A549 (cell line): Measurements from ENCODE around the gene ICOS. TPM values are rescaled to one million over a fixed set of nuclear protein-coding genes. Genes with fewer than 3 reads are reported as not detected.

Experiments used
- ATAC-seq, 2 experiments: fragments of 200-7000 bp in 1 of 2; fragments of >200 bp in 1 of 2; cut with Nextera tagmentation in 1 of 2; cut with Tn5 transposase in 1 of 2; 3 replicates each; pipeline versions ENCODE4 v1.8.0 to v1.9.1; 2018 to 2020; ENCODE audit warnings: mild to moderate bottlenecking in 1 of 2, moderate library complexity in 1 of 2
- CTCF ChIA-PET: fragments of 300-600 bp; sonication (Branson Sonifier 250); formaldehyde crosslinking; extraction: SDS; loops from one replicate; lab custom pipeline; 2021; ENCODE audit warnings: antibody characterized with exemption, inconsistent platforms; lab: Yijun Ruan, JAX
- POLR2A ChIA-PET: fragments of 350-600 bp; formaldehyde crosslinking; extraction: SDS; loops from one replicate; lab custom pipeline; 2021; ENCODE audit warnings: antibody characterized with exemption, inconsistent platforms; lab: Yijun Ruan, JAX
- DNase-seq, 2 experiments: peaks; one replicate each; pipeline versions ENCODE4 v3.0.0 to v3.0.0-alpha.2; 2011 to 2016; ENCODE audit warnings: low read depth in 1 of 2, low spot score in 1 of 2
- FAIRE-seq: peaks from 2 replicates; lab custom pipeline; 2011; peaks lifted over from hg19 to GRCh38; lab: Jason Lieb, UNC
- H3K27ac ChIP-seq, 2 experiments: fragments of >200 bp; sonication (Bioruptor Twin); formaldehyde crosslinking; 3 replicates each; pipeline ENCODE4 v1.5.1; 2016 to 2017
- H3K4me1 ChIP-seq: fragments of >200 bp; sonication (Bioruptor Twin); formaldehyde crosslinking; 3 replicates; pipeline ENCODE4 v1.6.1; 2016
- H3K4me2 ChIP-seq: fragments of >200 bp; sonication (Bioruptor Twin); formaldehyde crosslinking; 3 replicates; pipeline ENCODE4 v1.6.1; 2016
- H3K4me3 ChIP-seq: fragments of >200 bp; sonication (Bioruptor Twin); formaldehyde crosslinking; 3 replicates; pipeline ENCODE4 v1.5.1; 2016
- H3K9me3 ChIP-seq: fragments of >200 bp; sonication (Bioruptor Twin); formaldehyde crosslinking; 3 replicates; pipeline ENCODE4 v1.6.1; 2016
- CBX8 ChIP-seq: fragments of 200-600 bp; sonication (generic); IDR thresholded peaks from 2 replicates; pipeline ENCODE4 v1.6.1; 2016
- CEBPB ChIP-seq, 2 experiments: fragments of >200 bp in 1 of 2; sonication (Bioruptor Twin) in 1 of 2; formaldehyde crosslinking in 1 of 2; IDR thresholded peaks; 2 replicates each; pipeline ENCODE4 v1.6.1; 2012 to 2016
- CHD4 ChIP-seq: fragments of 200-600 bp; sonication (generic); IDR thresholded peaks from 2 replicates; pipeline ENCODE4 v1.6.1; 2016; ENCODE audit warnings: antibody characterized with exemption, mild to moderate bottlenecking, borderline replicate concordance
- CTCF ChIP-seq: fragments of >200 bp; sonication (Bioruptor Twin); formaldehyde crosslinking; IDR thresholded peaks from 3 replicates; pipeline ENCODE4 v1.5.1; 2016
- E2F6 ChIP-seq: IDR thresholded peaks from 2 replicates; pipeline ENCODE4 v1.6.1; 2012; ENCODE audit warnings: low read depth, borderline replicate concordance
- ESRRA ChIP-seq: fragments of 150-350 bp; IDR thresholded peaks from 2 replicates; pipeline ENCODE4 v1.6.1; 2014; ENCODE audit warnings: mild to moderate bottlenecking, low read length, borderline replicate concordance
- HOXA7 ChIP-seq: fragments of 250-450 bp; sonication (Bioruptor Pico); IDR thresholded peaks from 2 replicates; pipeline ENCODE4 v1.5.0; 2020; ENCODE audit warnings: mild to moderate bottlenecking, moderate library complexity
- JUN ChIP-seq, 2 experiments: fragments of >200 bp; sonication (Bioruptor Twin); formaldehyde crosslinking; IDR thresholded peaks; 2 replicates in 1 of 2; 3 replicates in 1 of 2; pipeline ENCODE4 v1.6.1; 2016 to 2017
- KDM1A ChIP-seq: fragments of 200-600 bp; sonication (generic); IDR thresholded peaks from 2 replicates; pipeline ENCODE4 v1.6.1; 2016; ENCODE audit warnings: low read depth, mild to moderate bottlenecking
- NFE2L2 ChIP-seq: fragments of 150-350 bp; conservative IDR thresholded peaks from 2 replicates; pipeline ENCODE4 v1.6.1; 2014; ENCODE audit warnings: low read length
- NR3C1 ChIP-seq: fragments of >200 bp; sonication (Bioruptor Twin); formaldehyde crosslinking; IDR thresholded peaks from 3 replicates; pipeline ENCODE4 v1.6.1; 2017
- RARB ChIP-seq: fragments of 250-450 bp; sonication (Bioruptor Pico); IDR thresholded peaks from 2 replicates; pipeline ENCODE4 v1.8.0; 2021; ENCODE audit warnings: mild to moderate bottlenecking, moderate library complexity
- ZNF302 ChIP-seq: fragments of 250-450 bp; sonication (Bioruptor Pico); IDR thresholded peaks from 2 replicates; pipeline ENCODE4 v1.9.0; 2021; ENCODE audit warnings: inconsistent platforms, mild to moderate bottlenecking, moderate library complexity
- ZSCAN20 ChIP-seq: fragments of 250-450 bp; sonication (Bioruptor Pico); IDR thresholded peaks from 2 replicates; pipeline ENCODE4 v1.8.0; 2022; ENCODE audit warnings: mild to moderate bottlenecking, moderate library complexity
- WGBS: methylation state at CpG from one replicate; pipeline ENCODE4 v1.1.6; 2017; ENCODE audit errors: missing lambda C conversion rate; 5-methylcytosine and 5-hydroxymethylcytosine counted together
- polyA plus RNA-seq, 4 experiments: library from polyadenylated mRNA; depleted of rRNA in 3 of 4; stranded (reverse); fragments of >200 nt; fragmentation: RNase III in 1 of 4; extraction: RNeasy Plus Mini Kit Qiagen cat#74134 plus additional on column Dnase treatment in 1 of 4; gene quantifications; 2 replicates in 3 of 4; 3 replicates in 1 of 4; pipeline ENCODE4 v1.2.3, GENCODE V29; 2011 to 2017
- TF ChIP-seq, protein P1 (sequence below): fragments of 250-450 bp; sonication (Bioruptor Pico); IDR thresholded peaks from 2 replicates; pipeline ENCODE4 v1.5.0; 2021; ENCODE audit warnings: mild to moderate bottlenecking, moderate library complexity, borderline replicate concordance
- TF ChIP-seq, protein P2 (sequence below): fragments of >200 bp; sonication (Bioruptor Twin); formaldehyde crosslinking; IDR thresholded peaks from 2 replicates; pipeline ENCODE4 v1.6.1; 2016

The ICOS gene
- polyA plus RNA-seq, 2 of the 4 experiments (the other 2 are of a cell fraction), result not detected

- ATAC-seq, result no peak
- Histone ChIP-seq H3K4me2 (no peak overlapping the region), H3K4me3 (no peak overlapping the region), H3K4me1 (no peaks in the 10 kb centered on the region), H3K27ac (no peak overlapping the region)
- ChIA-PET POLR2A (no interaction called here), CTCF (interaction anchor here (1.7 kb wide), 1 partner anchor 14 kb away, joined by 7 read pairs; no protein-coding TSS in a partner anchor)
- 6% methylated on average over 4 of the region's 4 CpGs for WGBS
- FAIRE-seq, result no peak
- DNase-seq, result no peak
- TF ChIP-seq CTCF (no peak), NFE2L2 (no peak), CHD4 (no peak), ZSCAN20 (CRISPR knock-in tag) (no peak), CBX8 (no peak), HOXA7 (no peak), E2F6 (no peak), KDM1A (no peak), RARB (CRISPR knock-in tag) (no peak), ZNF302 (CRISPR knock-in tag) (no peak), ESRRA (no peak), CEBPB (IDR thresholded peaks at IDR 0.05) (no peak), NR3C1 (no peak), JUN (IDR thresholded peaks at IDR 0.05) (no peak)
- TF ChIP-seq, protein P1, sequence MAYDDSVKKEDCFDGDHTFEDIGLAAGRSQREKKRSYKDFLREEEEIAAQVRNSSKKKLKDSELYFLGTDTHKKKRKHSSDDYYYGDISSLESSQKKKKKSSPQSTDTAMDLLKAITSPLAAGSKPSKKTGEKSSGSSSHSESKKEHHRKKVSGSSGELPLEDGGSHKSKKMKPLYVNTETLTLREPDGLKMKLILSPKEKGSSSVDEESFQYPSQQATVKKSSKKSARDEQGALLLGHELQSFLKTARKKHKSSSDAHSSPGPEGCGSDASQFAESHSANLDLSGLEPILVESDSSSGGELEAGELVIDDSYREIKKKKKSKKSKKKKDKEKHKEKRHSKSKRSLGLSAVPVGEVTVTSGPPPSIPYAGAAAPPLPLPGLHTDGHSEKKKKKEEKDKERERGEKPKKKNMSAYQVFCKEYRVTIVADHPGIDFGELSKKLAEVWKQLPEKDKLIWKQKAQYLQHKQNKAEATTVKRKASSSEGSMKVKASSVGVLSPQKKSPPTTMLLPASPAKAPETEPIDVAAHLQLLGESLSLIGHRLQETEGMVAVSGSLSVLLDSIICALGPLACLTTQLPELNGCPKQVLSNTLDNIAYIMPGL (CRISPR knock-in tag), result no peak
- TF ChIP-seq, protein P2, sequence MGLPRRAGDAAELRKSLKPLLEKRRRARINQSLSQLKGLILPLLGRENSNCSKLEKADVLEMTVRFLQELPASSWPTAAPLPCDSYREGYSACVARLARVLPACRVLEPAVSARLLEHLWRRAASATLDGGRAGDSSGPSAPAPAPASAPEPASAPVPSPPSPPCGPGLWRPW, result no peak
- TF ChIP-seq, all 56 proteins: peak for 0
- H3K9me3 ChIP-seq, result no peaks in the 10 kb centered on the region
Observed at GRCh38 chr2:204010628-204011560, 74.3 kb downstream of the ICOS start.

Other genes with a start within 250 kb of the ICOS start
- gene CD28, start 230.1 kb upstream of the ICOS start, polyA plus RNA-seq (2011; rRNA removed), result not detected in 2 replicates
- not detected in 3 replicates for gene CD28, start 230.1 kb upstream of the ICOS start, polyA plus RNA-seq (2017; fragmentation: RNase III; extraction: RNeasy Plus Mini Kit Qiagen cat#74134 plus additional on column Dnase treatment)
- not detected in 2 replicates for gene CTLA4, start 69.0 kb upstream of the ICOS start, polyA plus RNA-seq (2011; rRNA removed)
- gene CTLA4, start 69.0 kb upstream of the ICOS start, polyA plus RNA-seq (2017; fragmentation: RNase III; extraction: RNeasy Plus Mini Kit Qiagen cat#74134 plus additional on column Dnase treatment), result not detected in 3 replicates